GM23338 (cell line): Measurements from ENCODE around the gene ZNF746.

ENCODE experiments used
- CREB1 ChIP-seq: fragments of 250-450 bp; sonication (Bioruptor Pico); IDR thresholded peaks from 2 replicates; pipeline ENCODE4 v1.5.0; 2020; ENCODE audit warnings: low read depth, mild to moderate bottlenecking, moderate library complexity
- CTCF ChIP-seq, 2 experiments: fragments of 200-600 bp in 1 of 2; sonication (generic) in 1 of 2; conservative IDR thresholded peaks; 2 replicates each; pipeline versions ENCODE4 v1.5.1 to v1.6.1; 2016 to 2017; ENCODE audit warnings: antibody characterized with exemption in 2 of 2, low read depth in 2 of 2, mild to moderate bottlenecking in 2 of 2, moderate library complexity in 1 of 2
- EZH2 ChIP-seq: fragments of 200-600 bp; sonication (generic); IDR thresholded peaks from one replicate; pipeline ENCODE4 v1.8.0; 2017; ENCODE audit warnings: antibody characterized with exemption, mild to moderate bottlenecking, low read depth; ENCODE audit not compliant: unreplicated experiment
- EZH2phosphoT487 ChIP-seq: fragments of 200-600 bp; sonication (generic); IDR thresholded peaks from one replicate; pipeline ENCODE4 v1.8.1; 2018; ENCODE audit warnings: antibody characterized with exemption; ENCODE audit not compliant: unreplicated experiment
- JUNB ChIP-seq: IDR thresholded peaks from one replicate; pipeline ENCODE4 v1.6.1; 2016; ENCODE audit warnings: antibody characterized with exemption; ENCODE audit not compliant: unreplicated experiment
- NANOG ChIP-seq: IDR thresholded peaks from 2 replicates; pipeline ENCODE4 v1.6.1; 2016; ENCODE audit warnings: antibody characterized with exemption, borderline replicate concordance
- POLR2AphosphoS5 ChIP-seq: IDR thresholded peaks from 2 replicates; pipeline ENCODE4 v1.6.1; 2016; ENCODE audit warnings: antibody characterized with exemption, low read depth
- REST ChIP-seq: IDR thresholded peaks from one replicate; pipeline ENCODE4 v1.6.1; 2018; ENCODE audit warnings: antibody characterized with exemption; ENCODE audit not compliant: unreplicated experiment
- ZNF114 ChIP-seq: fragments of 250-450 bp; sonication (Bioruptor Pico); IDR thresholded peaks from 2 replicates; pipeline ENCODE4 v1.5.0; 2020; ENCODE audit warnings: mild to moderate bottlenecking, moderate library complexity
- ZNF331 ChIP-seq: fragments of 250-450 bp; sonication (Bioruptor Pico); IDR thresholded peaks from 2 replicates; pipeline ENCODE4 v1.5.0; 2020; ENCODE audit warnings: low read depth, mild to moderate bottlenecking, moderate library complexity

GRCh38 chr7:149427893-149428292 lies 69.7 kb downstream of the ZNF746 start:
- TF ChIP-seq CTCF (conservative IDR thresholded peaks at IDR 0.05; ENCODE audit: low read depth in 2 of 2) (no peak), REST (no peak), ZNF114 (no peak), EZH2phosphoT487 (no peak), JUNB (no peak), EZH2 (no peak), CREB1 (no peak), POLR2AphosphoS5 (no peak), ZNF331 (CRISPR knock-in tag) (no peak), NANOG (no peak)
